ENCODE data around the gene DNHD1.

DNA sequence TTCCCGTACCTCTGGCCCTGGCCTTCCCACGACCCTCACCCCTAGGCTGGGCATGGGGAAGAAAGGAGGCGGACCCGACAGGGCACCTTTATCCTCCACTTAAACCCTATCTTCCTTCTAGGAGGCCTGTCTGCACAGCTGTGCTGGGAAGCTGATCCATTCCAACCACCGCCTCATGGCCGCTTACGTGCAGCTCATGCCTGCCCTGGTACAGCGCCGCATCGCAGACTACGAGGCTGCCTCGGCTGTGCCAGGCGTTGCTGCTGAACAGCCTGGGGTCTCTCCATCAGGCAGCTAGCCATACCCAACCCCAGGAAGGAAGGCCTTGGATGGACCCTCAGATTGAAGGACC lies 15.2 kb upstream of the DNHD1 start:
- TF ChIP-seq ZNF274 (IDR thresholded peaks at IDR 0.05; ENCODE audit: borderline replicate concordance, extremely low read depth, low read length) (no peak), POLR2A (IDR thresholded peaks at IDR 0.05; ENCODE audit: control extremely low read depth in 1 of 2, low read depth in 2 of 2, low read length in 2 of 2) (no peak), POLR2AphosphoS5 (IDR thresholded peaks at IDR 0.05; ENCODE audit: low read depth, low read length) (no peak)
- TF ChIP-seq, protein P1, sequence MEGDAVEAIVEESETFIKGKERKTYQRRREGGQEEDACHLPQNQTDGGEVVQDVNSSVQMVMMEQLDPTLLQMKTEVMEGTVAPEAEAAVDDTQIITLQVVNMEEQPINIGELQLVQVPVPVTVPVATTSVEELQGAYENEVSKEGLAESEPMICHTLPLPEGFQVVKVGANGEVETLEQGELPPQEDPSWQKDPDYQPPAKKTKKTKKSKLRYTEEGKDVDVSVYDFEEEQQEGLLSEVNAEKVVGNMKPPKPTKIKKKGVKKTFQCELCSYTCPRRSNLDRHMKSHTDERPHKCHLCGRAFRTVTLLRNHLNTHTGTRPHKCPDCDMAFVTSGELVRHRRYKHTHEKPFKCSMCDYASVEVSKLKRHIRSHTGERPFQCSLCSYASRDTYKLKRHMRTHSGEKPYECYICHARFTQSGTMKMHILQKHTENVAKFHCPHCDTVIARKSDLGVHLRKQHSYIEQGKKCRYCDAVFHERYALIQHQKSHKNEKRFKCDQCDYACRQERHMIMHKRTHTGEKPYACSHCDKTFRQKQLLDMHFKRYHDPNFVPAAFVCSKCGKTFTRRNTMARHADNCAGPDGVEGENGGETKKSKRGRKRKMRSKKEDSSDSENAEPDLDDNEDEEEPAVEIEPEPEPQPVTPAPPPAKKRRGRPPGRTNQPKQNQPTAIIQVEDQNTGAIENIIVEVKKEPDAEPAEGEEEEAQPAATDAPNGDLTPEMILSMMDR (IDR thresholded peaks at IDR 0.05; ENCODE audit: control extremely low read depth in 1 of 3, insufficient read depth in 1 of 3, low read depth in 1 of 3, low read length in 3 of 3): no peak
- TF ChIP-seq, protein P2, sequence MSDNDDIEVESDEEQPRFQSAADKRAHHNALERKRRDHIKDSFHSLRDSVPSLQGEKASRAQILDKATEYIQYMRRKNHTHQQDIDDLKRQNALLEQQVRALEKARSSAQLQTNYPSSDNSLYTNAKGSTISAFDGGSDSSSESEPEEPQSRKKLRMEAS (IDR thresholded peaks at IDR 0.05): no peak
- TF ChIP-seq, protein P3, sequence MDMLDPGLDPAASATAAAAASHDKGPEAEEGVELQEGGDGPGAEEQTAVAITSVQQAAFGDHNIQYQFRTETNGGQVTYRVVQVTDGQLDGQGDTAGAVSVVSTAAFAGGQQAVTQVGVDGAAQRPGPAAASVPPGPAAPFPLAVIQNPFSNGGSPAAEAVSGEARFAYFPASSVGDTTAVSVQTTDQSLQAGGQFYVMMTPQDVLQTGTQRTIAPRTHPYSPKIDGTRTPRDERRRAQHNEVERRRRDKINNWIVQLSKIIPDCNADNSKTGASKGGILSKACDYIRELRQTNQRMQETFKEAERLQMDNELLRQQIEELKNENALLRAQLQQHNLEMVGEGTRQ (IDR thresholded peaks at IDR 0.05; ENCODE audit: low read length): no peak

Measured in H1 (cell line).